GDM1 (cell line): Measurements from ENCODE around the gene MGME1.
"Not testable (repeated sequence)": the region's sequence is repeated elsewhere in the genome, so short reads cannot be mapped to it uniquely, and the experiment has no call there.

ENCODE experiments used
- DNase-seq: peaks from one replicate; lab custom pipeline; 2025; lab: John Stamatoyannopoulos, UW

Gene MGME1

DNA sequence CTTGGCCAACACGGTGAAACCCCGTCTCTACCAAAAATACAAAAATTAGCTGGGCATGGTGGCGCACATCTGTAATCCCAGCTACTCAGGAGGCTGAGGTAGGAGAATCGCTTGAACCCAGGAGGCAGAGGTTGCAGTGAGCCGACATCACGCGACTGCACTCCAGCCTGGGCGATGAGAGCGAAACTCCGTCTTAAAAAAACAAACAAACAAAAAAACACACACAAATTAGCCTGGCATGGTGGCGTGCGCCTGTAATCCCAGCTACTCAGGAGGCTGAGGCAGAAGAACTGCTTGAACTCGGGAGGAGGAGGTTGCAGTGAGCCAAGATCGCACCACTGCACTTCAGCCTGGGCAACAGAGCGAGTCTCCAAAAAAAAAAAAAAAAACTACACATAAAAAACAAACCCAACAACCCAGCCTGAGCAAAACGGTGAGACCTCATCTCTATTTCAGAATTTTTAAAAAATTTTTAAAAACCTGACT lies 8.4 kb upstream of the MGME1 start:
- not testable (repeated sequence) for DNase-seq

DNA sequence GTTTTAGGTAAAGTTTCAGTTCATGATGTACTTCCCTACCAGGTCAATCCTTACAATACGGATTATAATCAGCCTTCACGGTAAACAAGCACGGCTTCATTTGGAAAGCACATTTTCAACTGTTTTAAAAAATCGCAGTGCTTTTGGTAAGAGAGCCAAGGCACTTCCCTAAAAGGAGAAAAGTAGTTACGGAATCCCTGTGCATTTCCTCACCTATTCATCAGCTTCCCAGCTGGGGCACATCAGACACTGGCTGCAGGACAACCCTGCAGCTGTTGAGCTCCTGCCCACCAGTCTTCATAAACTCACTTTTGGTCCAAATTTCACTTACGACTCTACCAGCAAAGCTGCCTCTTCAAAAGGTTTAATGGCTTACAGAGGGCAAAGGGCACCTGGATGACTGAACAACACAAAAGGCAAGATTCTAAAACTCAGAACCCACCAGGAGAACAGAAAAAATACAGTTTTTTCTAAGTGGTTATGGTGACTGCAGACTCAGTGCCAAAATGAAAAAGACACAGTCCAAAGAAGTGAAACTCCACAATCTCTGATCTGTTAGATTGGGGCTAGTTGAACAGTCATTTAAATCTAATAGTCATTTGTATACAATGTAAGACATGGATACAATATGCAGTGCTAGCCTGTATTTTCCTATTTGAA lies 7.8 kb upstream of the MGME1 start:
- DNase-seq = no peak

- no peak for DNase-seq
Measured at GRCh38 chr20:17961587-17961940, 7.3 kb upstream of the MGME1 start.

- no peak for DNase-seq
Measured at GRCh38 chr20:17963114-17963897, 5.5 kb upstream of the MGME1 start.

GRCh38 chr20:17964073-17964472 lies 4.7 kb upstream of the MGME1 start:
- DNase-seq = no peak

- no peak for DNase-seq
Measured at GRCh38 chr20:17964632-17965031, 4.2 kb upstream of the MGME1 start.

- no peak for DNase-seq
Measured at GRCh38 chr20:17965042-17965697, 3.6 kb upstream of the MGME1 start.

DNA sequence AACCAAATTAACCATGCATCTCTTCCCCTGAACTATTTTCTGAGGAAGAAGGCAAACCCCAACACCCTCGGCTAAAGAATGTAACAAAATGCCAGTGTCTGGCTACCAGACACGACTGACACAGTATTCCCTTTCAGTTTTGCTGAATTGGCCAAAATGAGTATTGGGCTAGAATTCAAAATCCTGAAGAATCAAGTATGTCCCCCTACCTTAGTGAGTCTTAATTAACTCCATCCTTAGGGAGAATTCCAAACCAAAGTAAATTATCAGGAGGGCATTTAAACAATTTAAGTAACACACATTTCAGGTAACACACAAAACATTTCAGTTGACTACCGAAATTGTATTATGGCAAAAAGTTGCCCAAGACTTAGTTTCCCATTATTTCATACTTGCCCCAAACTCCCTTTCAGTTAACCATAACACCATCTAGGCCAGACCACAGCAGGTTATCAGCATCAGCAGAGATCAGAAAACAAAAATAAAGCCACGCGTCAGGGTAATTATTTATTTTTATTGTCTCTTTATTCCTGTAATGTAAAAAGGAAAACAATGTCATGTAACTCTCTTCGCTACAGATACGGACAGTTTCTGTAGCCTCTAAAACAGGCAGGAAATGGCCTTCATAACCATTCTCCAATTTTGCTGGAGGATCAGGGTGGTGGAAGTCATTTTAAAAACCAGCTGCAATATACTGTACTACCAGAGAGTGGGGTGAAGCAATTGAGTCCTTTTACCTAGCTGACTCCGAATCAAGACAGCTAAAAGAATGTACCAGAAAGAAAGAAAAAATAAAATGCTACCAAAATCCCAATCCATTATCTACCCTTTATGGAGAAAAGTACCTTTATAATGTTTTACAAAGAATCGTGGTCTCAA lies 2.1 kb upstream of the MGME1 start:
- no peak for DNase-seq

GRCh38 chr20:17967521-17968365 lies 1.1 kb upstream of the MGME1 start:
- no peak for DNase-seq

DNA sequence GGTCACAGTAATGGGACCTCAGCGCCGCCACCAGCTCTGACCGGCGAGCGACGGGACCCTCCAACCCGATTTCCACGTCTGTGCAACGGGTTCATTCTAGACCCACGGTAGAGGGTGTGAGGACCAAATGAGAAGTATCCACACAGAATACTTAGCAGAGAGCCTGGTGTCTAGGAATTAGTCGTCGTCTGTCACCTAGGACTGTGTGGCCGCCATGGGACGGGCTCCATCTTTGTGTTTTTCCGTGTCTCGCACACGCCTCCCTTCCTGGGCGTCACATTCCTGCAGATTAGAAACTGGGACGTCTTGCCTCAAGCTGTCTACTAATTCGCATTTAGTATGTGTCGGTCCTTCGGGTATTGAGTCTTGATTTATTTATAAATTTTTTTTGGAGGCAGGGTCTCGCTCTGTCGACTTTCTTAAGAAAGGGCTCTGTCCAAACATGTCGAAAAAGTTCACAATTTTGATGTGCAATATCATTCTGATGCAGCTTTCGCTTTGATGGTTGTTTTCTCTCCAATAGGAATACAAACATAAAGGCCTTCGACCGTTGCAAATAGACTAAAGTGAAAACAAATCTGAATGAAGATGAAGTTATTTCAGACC lies 563 bp downstream of the MGME1 start:
- DNase-seq = peak; percentile 31

DNA sequence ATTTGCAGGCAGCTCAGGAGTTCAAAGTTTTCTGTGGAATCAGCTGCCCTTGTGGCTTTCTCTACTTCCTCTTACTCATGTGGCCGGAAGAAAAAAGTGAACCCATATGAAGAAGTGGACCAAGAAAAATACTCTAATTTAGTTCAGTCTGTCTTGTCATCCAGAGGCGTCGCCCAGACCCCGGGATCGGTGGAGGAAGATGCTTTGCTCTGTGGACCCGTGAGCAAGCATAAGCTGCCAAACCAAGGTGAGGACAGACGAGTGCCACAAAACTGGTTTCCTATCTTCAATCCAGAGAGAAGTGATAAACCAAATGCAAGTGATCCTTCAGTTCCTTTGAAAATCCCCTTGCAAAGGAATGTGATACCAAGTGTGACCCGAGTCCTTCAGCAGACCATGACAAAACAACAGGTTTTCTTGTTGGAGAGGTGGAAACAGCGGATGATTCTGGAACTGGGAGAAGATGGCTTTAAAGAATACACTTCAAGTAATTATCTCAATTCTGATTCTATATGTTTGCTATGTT lies 1.1 kb downstream of the MGME1 start:
- peak; percentile 66 for DNase-seq

DNA sequence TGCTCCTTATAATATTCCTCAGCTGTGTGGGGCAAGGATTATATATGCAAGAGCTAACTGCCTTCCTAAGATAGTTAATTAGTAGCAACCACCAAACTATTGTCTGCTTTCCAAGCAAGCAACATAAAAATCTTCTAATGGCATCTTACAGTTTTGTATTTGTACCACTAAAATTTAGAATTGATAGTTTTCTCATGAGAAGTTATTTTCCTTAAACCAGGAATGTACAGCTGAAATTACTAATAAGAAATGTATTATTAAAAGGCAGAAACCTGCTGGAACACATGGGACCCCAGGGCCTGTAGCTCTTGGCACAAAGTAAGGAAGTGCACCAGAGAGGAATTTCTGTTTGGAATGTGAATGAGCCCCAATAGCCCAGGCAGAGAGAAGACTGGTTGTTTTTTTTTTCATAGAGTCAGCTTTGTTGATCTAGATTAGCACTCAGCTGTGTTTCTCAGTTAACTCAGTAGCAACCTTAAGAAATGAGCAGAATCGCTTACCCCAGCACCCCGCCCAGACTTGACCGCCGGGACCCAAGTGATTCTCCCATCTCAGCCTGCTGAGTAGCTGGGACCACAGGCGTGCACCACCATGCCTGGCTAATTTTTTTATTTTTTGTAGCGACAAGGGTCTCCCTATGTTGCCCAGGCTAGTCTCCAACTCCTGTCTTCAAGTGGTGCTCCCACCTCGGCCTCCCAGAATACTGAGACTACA lies 2.6 kb downstream of the MGME1 start:
- no peak for DNase-seq

DNA sequence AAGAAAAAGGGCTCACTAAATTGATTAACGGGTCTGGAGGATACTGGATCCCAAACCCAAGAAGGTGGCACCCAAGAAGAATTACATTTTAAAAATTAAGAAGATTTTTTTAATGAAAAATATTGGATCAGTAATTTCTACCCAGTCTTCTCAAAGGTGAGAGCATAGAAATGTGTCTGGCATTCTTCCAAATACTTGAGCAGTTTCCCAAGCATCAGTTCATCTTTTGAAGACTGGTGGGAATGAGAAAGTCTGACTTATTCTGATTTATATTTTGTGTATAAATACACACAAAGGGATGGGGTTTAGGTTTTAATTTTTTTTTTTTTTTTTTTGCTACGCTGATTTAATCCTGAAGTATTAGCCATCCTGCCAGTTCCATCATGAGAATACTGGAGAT lies 3.3 kb downstream of the MGME1 start:
- no peak for DNase-seq

DNA sequence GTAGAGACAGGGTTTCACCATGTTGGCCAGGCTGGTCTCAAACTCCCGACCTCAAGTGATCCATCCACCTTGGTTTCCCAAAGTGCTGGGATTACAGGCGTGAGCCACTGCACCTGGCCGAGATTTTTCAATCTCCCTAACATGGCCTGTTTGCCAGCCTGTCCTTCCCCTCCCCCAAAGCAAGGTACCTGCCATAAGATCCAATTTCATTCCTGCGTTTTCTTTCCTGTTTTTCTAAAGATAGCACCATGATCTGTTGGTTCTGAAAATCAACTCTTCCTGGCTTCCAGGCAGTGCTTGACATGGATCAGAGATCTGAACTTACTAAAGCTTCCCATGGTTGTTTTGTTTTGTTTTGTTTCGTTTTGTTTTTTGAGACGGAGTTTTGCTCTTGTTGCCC lies 7.5 kb downstream of the MGME1 start:
- DNase-seq = no peak

GRCh38 chr20:17985388-17986018 lies 16.7 kb downstream of the MGME1 start:
- no peak for DNase-seq

- DNase-seq = no peak
Measured at GRCh38 chr20:17987988-17988387, 19.2 kb downstream of the MGME1 start.

- no peak for DNase-seq
Measured at GRCh38 chr20:17990278-17990972, 21.6 kb downstream of the MGME1 start.

DNA sequence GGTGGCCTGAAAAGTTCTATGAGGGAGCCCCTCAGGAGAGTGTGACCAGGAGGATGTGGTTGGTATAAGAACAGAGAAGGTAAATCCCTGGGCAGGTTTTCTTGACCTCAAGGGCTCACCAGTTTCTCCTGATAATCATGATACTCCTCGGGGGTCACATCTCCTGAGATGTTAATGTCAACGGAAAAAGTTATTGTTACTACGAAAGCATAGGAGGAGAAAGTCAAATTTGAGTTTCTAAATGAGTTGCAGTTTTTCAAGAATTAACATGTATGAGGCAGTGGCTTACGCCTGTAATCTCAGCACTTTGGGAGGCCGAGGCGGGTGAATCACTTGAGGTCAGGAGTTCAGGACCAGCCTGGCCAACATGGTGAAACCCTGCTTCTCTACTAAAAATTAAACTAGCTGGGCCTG lies 23.4 kb downstream of the MGME1 start:
- no peak for DNase-seq
